SU-DHL-6 (cell line): ENCODE measurements around the gene IL36G.

Source experiments
- H2AFZ ChIP-seq: fragments of 200-600 bp; sonication (generic); 2 replicates; pipeline ENCODE4 v1.6.1; 2014; ENCODE audit warnings: low read depth, mild to moderate bottlenecking, moderate library complexity, mixed read lengths, antibody characterized with exemption, low read length; ENCODE audit not compliant: severe bottlenecking
- H3F3A ChIP-seq: fragments of 200-600 bp; shearing (Covaris generic); 2 replicates; pipeline ENCODE4 v1.6.0; 2016; ENCODE audit warnings: antibody characterized with exemption, mild to moderate bottlenecking; ENCODE audit not compliant: insufficient read depth
- H3K27ac ChIP-seq: fragments of 200-600 bp; sonication (generic); 2 replicates; pipeline ENCODE4 v1.5.1; 2016; ENCODE audit warnings: low read depth, mild to moderate bottlenecking, low read length, moderate library complexity, mixed read lengths
- H3K27me3 ChIP-seq: fragments of 200-600 bp; sonication (generic), shearing (Covaris generic); 2 replicates; pipeline ENCODE4 v1.6.0; 2014; ENCODE audit warnings: mild to moderate bottlenecking, low read length
- H3K36me3 ChIP-seq: fragments of 200-600 bp; sonication (generic); 2 replicates; pipeline ENCODE4 v1.6.1; 2014; ENCODE audit warnings: mild to moderate bottlenecking, low read length, mixed read lengths
- H3K4me2 ChIP-seq: fragments of 300-600, 200-600 bp; shearing (Covaris generic), sonication (generic); 2 replicates; pipeline ENCODE4 v1.6.0; 2014; ENCODE audit warnings: low read length, low read depth, mild to moderate bottlenecking; ENCODE audit not compliant: poor library complexity, severe bottlenecking
- H3K4me3 ChIP-seq: fragments of 200-600 bp; sonication (generic); 2 replicates; pipeline ENCODE4 v1.5.1; 2014; ENCODE audit warnings: antibody characterized with exemption, low read length, mild to moderate bottlenecking, mixed read lengths; ENCODE audit not compliant: insufficient read depth, poor library complexity, severe bottlenecking
- H3K79me2 ChIP-seq: fragments of 200-600 bp; sonication (generic); 2 replicates; pipeline ENCODE4 v1.6.1; 2014; ENCODE audit warnings: mild to moderate bottlenecking, low read length, moderate library complexity; ENCODE audit not compliant: insufficient read depth
- H3K9ac ChIP-seq: fragments of 200-600 bp; sonication (generic); 2 replicates; pipeline ENCODE4 v1.7.0; 2014; ENCODE audit warnings: mild to moderate bottlenecking, low read length
- H3K9me2 ChIP-seq: fragments of 200-600 bp; sonication (generic); replicated peaks from 2 replicates; pipeline ENCODE4 v1.6.1; 2014; ENCODE audit warnings: low read length; ENCODE audit not compliant: insufficient read depth
- H3K9me3 ChIP-seq: fragments of 200-600 bp; sonication (generic); 2 replicates; pipeline ENCODE4 v1.6.1; 2014; ENCODE audit warnings: low read length, mixed read lengths; ENCODE audit not compliant: insufficient read depth
- H4K20me1 ChIP-seq: fragments of 200-600 bp; sonication (generic); 2 replicates; pipeline ENCODE4 v1.6.1; 2014; ENCODE audit warnings: low read depth, mild to moderate bottlenecking, antibody characterized with exemption, low read length, moderate library complexity, mixed read lengths
- EZH2phosphoT487 ChIP-seq: fragments of 200-600 bp; sonication (generic), shearing (Covaris generic); conservative IDR thresholded peaks from 2 replicates; pipeline ENCODE4 v1.6.1; 2018; ENCODE audit warnings: mild to moderate bottlenecking, antibody characterized with exemption, low read length, moderate library complexity, mixed read lengths
- TF ChIP-seq, protein P1 (sequence below): fragments of 200-600 bp; sonication (generic); IDR thresholded peaks from one replicate; pipeline ENCODE4 v1.5.1; 2017; ENCODE audit warnings: antibody characterized with exemption, mild to moderate bottlenecking, low read length, moderate library complexity; ENCODE audit not compliant: insufficient read depth, poor library complexity, severe bottlenecking

Gene IL36G

GRCh38 chr2:112985090-112985489, 7.3 kb downstream of the IL36G start:
- TF ChIP-seq EZH2phosphoT487, result no peak
- TF ChIP-seq, protein P1, sequence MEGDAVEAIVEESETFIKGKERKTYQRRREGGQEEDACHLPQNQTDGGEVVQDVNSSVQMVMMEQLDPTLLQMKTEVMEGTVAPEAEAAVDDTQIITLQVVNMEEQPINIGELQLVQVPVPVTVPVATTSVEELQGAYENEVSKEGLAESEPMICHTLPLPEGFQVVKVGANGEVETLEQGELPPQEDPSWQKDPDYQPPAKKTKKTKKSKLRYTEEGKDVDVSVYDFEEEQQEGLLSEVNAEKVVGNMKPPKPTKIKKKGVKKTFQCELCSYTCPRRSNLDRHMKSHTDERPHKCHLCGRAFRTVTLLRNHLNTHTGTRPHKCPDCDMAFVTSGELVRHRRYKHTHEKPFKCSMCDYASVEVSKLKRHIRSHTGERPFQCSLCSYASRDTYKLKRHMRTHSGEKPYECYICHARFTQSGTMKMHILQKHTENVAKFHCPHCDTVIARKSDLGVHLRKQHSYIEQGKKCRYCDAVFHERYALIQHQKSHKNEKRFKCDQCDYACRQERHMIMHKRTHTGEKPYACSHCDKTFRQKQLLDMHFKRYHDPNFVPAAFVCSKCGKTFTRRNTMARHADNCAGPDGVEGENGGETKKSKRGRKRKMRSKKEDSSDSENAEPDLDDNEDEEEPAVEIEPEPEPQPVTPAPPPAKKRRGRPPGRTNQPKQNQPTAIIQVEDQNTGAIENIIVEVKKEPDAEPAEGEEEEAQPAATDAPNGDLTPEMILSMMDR, result no peak
- H3K27ac ChIP-seq, result no peak overlapping the region
- peaks cover 5% of the 10 kb centered on the region; the same call in 1 of the 2 replicates for H3K9me3 ChIP-seq
- H3K9ac ChIP-seq, result no peak overlapping the region
- H2AFZ ChIP-seq, result no peak overlapping the region
- no peaks in the 10 kb centered on the region for H3F3A ChIP-seq
- no peaks in the 10 kb centered on the region for H3K36me3 ChIP-seq
- no peak overlapping the region for H3K4me2 ChIP-seq
- H4K20me1 ChIP-seq, result no peaks in the 10 kb centered on the region
- no peaks in the 10 kb centered on the region for H3K27me3 ChIP-seq
- H3K79me2 ChIP-seq, result no peaks in the 10 kb centered on the region
- no peak overlapping the region for H3K4me3 ChIP-seq
- no peaks in the 10 kb centered on the region for H3K9me2 ChIP-seq

GRCh38 chr2:112989611-112990010, 11.8 kb downstream of the IL36G start:
- H3K79me2 ChIP-seq, result no peaks in the 10 kb centered on the region
- H3K9me3 ChIP-seq, result peaks cover 5% of the 10 kb centered on the region; the same call in 1 of the 2 replicates
- H4K20me1 ChIP-seq, result no peaks in the 10 kb centered on the region
- H3K4me3 ChIP-seq, result no peak overlapping the region
- no peak overlapping the region for H3K27ac ChIP-seq
- no peak overlapping the region for H2AFZ ChIP-seq
- TF ChIP-seq EZH2phosphoT487, result no peak
- TF ChIP-seq, protein P1, result no peak
- no peaks in the 10 kb centered on the region for H3K36me3 ChIP-seq
- no peaks in the 10 kb centered on the region for H3K9me2 ChIP-seq
- H3K9ac ChIP-seq, result no peak overlapping the region
- no peaks in the 10 kb centered on the region for H3F3A ChIP-seq
- peaks cover 8% of the 10 kb centered on the region; the same call in 1 of the 2 replicates for H3K27me3 ChIP-seq
- H3K4me2 ChIP-seq, result no peak overlapping the region

GRCh38 chr2:112993831-112994230, 16.0 kb downstream of the IL36G start:
- Histone ChIP-seq H3K27ac (no peak overlapping the region), H2AFZ (no peak overlapping the region), H3K4me2 (no peak overlapping the region), H3K27me3 (peaks cover 8% of the 10 kb centered on the region; the same call in 1 of the 2 replicates), H3K36me3 (no peaks in the 10 kb centered on the region), H3K9ac (no peak overlapping the region), H3K9me2 (no peaks in the 10 kb centered on the region), H3K9me3 (no peaks in the 10 kb centered on the region), H3F3A (no peaks in the 10 kb centered on the region), H3K79me2 (no peaks in the 10 kb centered on the region), H4K20me1 (no peaks in the 10 kb centered on the region), H3K4me3 (no peak overlapping the region)
- TF ChIP-seq EZH2phosphoT487, result no peak
- TF ChIP-seq, protein P1, result no peak
